Measurements from ENCODE around the gene CDH4. TPM values are rescaled to one million over a fixed set of nuclear protein-coding genes. Genes with fewer than 3 reads are reported as not detected.

Gene CDH4
- total RNA-seq, 1 donor from 2014 or later: 8.3 TPM

DNA sequence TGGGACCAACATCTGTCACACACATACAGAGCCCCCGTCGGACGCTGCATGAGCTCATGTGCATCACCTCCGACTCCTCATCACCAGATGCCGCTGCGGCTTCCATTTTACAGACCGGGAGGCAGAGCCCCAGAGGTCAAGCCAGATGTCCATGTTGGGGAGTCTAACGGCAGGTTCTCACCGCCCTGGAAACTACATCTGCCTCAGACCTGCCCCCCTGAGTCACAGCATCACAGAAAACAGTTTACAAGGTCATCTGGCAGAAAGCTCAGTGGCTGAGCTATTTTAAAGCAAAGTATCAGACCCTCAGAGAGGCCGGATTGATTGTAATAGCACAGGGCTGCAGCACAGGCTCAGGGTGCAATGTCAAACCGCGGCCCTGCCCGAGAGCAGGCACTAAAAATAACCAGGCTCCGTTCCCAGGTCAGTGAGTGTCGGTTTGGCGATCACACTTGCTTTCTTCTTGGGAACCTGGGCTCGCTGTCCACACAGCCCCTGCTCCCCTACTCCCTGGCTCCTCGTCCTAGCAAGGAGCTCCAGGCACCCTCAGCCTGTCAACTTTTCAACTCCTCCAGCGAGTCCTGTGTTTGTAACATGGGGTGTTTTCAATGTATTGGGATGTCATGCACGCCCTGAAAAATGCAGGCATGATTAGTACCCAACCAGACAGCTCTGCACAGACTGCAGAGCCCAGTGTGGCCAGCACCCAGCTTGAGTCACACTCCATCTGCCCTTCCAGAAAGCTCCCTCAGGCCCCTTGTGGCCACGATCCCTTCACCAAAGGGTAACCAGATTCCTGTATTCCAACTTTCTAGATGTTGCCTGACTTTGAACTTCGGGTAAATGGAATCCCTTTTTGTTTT, 264.5 kb downstream of the CDH4 start:
- H3K36me3 Mint-ChIP-seq: no peaks in the 10 kb centered on the region
- H3K27ac Mint-ChIP-seq: no peak overlapping the region
- H3K4me1 Mint-ChIP-seq (ENCODE audit: unreplicated experiment): peaks cover 12% of the 10 kb centered on the region
- no peaks in the 10 kb centered on the region for H3K9me3 Mint-ChIP-seq
- no peak for DNase-seq (ENCODE audit: extremely low spot score, unreplicated experiment)
- H3K4me3 Mint-ChIP-seq: no peak overlapping the region
- H3K27me3 Mint-ChIP-seq: peaks cover 7% of the 10 kb centered on the region
- TF ChIP-seq CTCF (conservative IDR thresholded peaks at IDR 0.05): no peak

DNA sequence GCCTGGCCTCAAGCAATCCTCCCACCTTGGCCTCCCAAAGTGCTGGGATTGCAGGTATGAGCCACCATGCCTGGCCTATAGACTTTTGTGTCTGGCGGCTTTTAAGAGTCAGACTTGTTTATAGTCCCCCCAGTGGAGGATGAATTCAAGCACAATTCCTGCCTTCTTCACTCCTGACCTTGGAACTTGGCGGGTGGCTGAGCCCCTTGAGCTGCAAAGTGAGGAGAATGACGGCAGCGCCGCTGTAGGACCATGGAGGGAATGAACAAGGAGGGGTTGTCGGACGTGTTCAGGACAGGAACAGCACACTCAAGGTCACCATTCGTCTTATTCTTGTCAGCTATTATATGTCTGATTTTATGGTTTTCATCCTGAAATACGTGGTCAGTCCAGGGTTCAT, 265.4 kb downstream of the CDH4 start:
- Mint-ChIP-seq H3K36me3 (no peaks in the 10 kb centered on the region), H3K4me1 (ENCODE audit: unreplicated experiment) (peaks cover 12% of the 10 kb centered on the region), H3K4me3 (no peak overlapping the region), H3K27ac (no peak overlapping the region), H3K27me3 (peaks cover 7% of the 10 kb centered on the region), H3K9me3 (no peaks in the 10 kb centered on the region)
- TF ChIP-seq CTCF (conservative IDR thresholded peaks at IDR 0.05): no peak
- DNase-seq (ENCODE audit: extremely low spot score, unreplicated experiment): no peak

DNA sequence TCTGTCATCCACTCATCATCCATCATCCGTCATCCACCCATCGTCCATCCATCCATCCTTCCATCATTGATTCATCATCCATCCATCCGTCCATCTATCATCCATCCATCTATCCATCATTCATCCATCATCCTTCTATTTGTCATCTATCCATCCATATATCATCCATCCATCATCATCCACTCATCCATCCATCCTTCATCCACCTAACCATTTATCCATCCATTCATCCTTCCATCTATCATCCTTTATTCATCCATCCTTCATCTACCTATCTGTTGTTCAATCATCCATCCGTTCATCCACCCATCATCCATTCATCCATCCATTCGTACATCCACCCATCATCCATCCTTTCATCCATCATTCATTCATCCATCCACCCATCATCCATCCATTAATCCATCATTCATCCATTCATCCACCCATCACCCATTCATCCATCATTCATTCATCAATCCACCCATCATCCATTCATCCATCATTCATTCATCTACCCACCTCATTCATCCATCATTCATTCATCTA, 266.4 kb downstream of the CDH4 start:
- Mint-ChIP-seq H3K36me3 (no peaks in the 10 kb centered on the region), H3K9me3 (no peaks in the 10 kb centered on the region), H3K4me3 (no peak overlapping the region), H3K27ac (no peak overlapping the region), H3K4me1 (ENCODE audit: unreplicated experiment) (peaks cover 12% of the 10 kb centered on the region), H3K27me3 (peaks cover 7% of the 10 kb centered on the region)
- no peak for DNase-seq (ENCODE audit: extremely low spot score, unreplicated experiment)
- no peak for TF ChIP-seq CTCF (conservative IDR thresholded peaks at IDR 0.05)

DNA sequence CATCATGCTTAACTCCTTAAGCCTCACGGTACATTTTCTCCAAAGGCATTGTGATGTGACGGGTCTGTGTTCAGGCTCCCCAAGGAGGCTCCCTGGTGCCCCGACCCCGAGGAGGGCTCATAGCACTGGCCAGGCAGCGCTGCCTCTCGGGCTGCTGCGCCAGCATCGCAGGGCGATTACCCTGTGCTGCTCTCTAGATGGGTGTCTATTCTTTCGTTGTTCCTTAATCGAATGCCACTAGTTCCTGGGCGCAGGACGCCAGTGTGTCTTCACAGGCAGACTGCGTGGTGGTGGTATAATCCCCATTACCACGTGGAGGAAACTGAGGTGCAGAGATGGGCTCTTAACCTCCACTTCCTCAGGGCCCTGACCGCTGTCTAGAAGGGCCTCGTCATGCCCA, 267.4 kb downstream of the CDH4 start:
- Mint-ChIP-seq H3K36me3 (no peaks in the 10 kb centered on the region), H3K27me3 (peaks cover 7% of the 10 kb centered on the region), H3K27ac (no peak overlapping the region), H3K9me3 (no peaks in the 10 kb centered on the region), H3K4me3 (no peak overlapping the region), H3K4me1 (ENCODE audit: unreplicated experiment) (peaks cover 9% of the 10 kb centered on the region)
- DNase-seq (ENCODE audit: extremely low spot score, unreplicated experiment): no peak
- no peak for TF ChIP-seq CTCF (conservative IDR thresholded peaks at IDR 0.05)

GRCh38 chr20:61520076-61520892, 268.2 kb downstream of the CDH4 start:
- no peaks in the 10 kb centered on the region for H3K9me3 Mint-ChIP-seq
- H3K27me3 Mint-ChIP-seq: peaks cover 12% of the 10 kb centered on the region
- no peak overlapping the region for H3K4me3 Mint-ChIP-seq
- no peak for DNase-seq (ENCODE audit: extremely low spot score, unreplicated experiment)
- no peaks in the 10 kb centered on the region for H3K36me3 Mint-ChIP-seq
- no peak for TF ChIP-seq CTCF (conservative IDR thresholded peaks at IDR 0.05)
- peaks cover 8% of the 10 kb centered on the region for H3K4me1 Mint-ChIP-seq (ENCODE audit: unreplicated experiment)
- no peak overlapping the region for H3K27ac Mint-ChIP-seq
